VCaP (cell line): ENCODE data around the gene LAMA5.

Source experiments
- H3K27ac ChIP-seq: fragments of 450-650 bp; 2 replicates; pipeline ENCODE4 v1.5.1; 2017
- CTCF ChIP-seq: fragments of 450-650 bp; conservative IDR thresholded peaks from 2 replicates; pipeline ENCODE4 v1.5.1; 2017; ENCODE audit warnings: mild to moderate bottlenecking, moderate library complexity

LAMA5 gene

GRCh38 chr20:62328684-62329388, 38.3 kb downstream of the LAMA5 start:
- H3K27ac ChIP-seq: no peak overlapping the region
- TF ChIP-seq CTCF: no peak

- H3K27ac ChIP-seq: no peak overlapping the region
- TF ChIP-seq CTCF: no peak
These were observed 39.2 kb downstream of the LAMA5 start for GRCh38 chr20:62327726-62328495.

- no peak for TF ChIP-seq CTCF
- H3K27ac ChIP-seq: no peak overlapping the region
These were observed 40.0 kb downstream of the LAMA5 start for GRCh38 chr20:62326959-62327725.

- TF ChIP-seq CTCF: no peak
- H3K27ac ChIP-seq: no peak overlapping the region
These were observed 40.6 kb downstream of the LAMA5 start for GRCh38 chr20:62326559-62326958.

GRCh38 chr20:62325172-62325905, 41.8 kb downstream of the LAMA5 start:
- no peak for TF ChIP-seq CTCF
- no peak overlapping the region for H3K27ac ChIP-seq

GRCh38 chr20:62323980-62324906, 42.9 kb downstream of the LAMA5 start:
- no peak overlapping the region for H3K27ac ChIP-seq
- no peak for TF ChIP-seq CTCF
